ENCODE data around the gene REXO5.
"Not testable (repeated sequence)": the region's sequence is repeated elsewhere in the genome, so short reads cannot be mapped to it uniquely, and the experiment has no call there.

Gene REXO5

DNA sequence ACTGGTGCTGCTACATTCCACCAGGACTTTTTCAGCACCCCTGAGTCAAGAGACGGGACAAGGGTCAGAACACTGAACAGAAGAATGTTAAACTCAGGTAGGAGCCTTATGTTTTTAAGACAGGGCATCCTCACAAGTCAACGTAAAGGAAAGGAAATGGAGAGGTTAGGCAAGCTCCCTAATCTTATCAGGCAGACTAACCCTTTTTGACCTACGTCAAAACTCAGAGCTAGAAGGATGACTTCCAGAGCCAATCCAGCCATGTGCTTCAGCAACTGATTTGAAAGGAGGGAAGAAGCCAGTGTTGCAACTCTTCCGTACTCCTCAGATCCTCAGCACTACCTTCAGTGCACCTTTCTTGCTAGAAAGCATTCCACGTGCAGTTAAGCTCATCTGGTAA is 46.8 kb downstream of the REXO5 start:
- DNase-seq: no peak

DNA sequence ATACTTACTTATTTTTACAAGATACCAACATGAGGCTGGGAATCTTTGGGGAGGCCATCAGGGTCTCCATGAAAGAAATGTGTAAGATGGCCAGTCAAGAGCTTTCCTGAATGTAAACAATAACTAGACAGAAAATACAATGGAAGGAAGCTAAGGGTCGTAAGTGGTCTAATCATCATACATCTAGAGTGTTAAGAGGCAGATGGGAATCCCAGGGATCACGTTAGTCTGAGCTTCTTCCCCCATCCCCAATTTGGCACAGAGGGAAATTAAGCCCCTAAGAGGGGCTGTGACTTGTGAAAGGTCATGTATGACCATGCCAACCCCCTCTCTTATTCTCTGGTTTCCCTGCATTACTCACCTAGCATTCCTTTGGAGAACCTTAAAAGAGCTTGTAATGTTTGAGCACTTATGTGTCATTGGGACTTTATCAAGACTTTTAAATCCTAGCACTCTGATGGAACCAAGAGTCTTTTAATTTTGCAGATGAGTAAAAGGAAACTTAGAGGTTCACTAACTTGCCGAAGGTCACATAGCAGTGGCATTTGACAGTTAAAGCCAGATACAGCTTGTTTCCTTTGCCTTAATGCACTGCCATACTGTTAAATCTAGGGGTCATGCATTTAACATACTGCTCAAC is 47.8 kb downstream of the REXO5 start:
- DNase-seq: no peak

DNA sequence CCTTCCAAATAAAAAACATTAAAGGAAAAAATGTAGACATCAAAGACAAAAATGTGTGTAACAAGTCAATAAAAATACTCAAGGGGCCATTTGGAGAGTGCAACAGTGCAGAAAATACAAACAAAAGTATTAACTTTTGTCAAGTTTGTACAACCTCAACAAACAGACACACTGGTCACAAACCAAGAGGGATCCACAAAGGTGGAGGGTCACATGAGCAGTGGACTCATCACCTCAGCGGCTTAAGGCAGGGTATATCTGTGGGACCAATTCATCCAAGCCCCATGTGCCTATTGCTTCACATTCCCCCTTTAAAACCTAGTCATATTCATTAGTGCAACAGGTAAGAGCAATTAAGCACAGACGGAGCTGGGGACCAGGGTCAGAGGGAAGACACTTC is 48.6 kb downstream of the REXO5 start:
- no peak for DNase-seq

DNA sequence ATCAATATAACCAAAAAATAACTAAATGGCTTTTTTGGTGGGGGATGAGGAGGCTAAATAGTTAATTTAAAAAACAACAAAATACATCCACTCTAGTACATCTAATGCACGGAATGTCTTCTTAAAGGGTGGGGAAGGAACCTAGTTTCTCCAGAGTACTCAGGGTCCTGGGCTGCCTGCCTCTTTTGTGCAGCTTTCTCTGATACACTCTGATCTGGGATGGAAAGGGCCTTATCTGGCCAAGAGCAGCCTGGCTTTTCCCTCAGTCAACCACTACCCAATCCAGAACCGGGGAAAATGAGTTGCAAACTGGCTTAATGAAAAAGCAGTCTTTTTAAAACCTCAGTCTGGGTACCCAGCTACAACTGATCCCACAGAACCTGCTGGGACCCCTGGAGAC is 51.0 kb downstream of the REXO5 start:
- DNase-seq: no peak

DNA sequence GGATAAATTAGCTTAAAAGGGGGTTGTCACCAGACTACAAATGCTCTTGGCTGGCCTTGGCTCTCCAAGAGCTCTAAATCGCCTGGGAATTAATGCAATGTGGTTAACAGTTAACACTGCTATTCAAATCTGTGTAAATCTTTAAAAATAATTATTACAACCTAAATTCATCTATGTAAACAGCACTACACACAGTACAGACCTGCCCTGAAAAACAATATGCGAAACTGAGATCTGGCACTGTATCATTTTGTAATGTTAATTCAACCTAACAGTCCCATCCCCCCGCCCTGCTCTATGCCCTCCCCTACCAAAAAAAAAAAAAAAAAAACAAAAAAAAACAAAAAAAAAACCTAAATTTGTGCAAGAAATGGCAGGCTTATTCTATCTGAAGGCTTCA is 52.9 kb downstream of the REXO5 start:
- no peak for DNase-seq

DNA sequence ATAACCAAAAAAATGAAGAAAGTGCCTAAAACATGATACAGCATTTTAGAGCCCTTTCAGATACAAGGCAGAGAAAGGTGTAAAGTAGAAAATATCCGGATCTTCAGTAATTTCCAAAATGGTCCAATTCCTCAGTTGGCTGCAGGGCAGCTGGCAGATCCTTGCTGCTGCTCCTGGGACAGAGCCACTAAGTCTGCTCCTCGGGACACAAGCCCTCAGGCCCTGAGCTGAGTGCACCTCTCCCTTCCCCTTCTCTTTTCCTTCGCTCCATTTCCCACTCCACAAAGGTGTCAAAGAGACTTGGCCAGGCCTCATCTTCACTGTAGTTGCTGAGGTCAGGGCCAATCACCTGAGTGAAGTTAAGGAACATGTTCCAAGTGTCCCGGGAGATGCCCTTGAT is 53.4 kb downstream of the REXO5 start:
- DNase-seq: no peak

DNA sequence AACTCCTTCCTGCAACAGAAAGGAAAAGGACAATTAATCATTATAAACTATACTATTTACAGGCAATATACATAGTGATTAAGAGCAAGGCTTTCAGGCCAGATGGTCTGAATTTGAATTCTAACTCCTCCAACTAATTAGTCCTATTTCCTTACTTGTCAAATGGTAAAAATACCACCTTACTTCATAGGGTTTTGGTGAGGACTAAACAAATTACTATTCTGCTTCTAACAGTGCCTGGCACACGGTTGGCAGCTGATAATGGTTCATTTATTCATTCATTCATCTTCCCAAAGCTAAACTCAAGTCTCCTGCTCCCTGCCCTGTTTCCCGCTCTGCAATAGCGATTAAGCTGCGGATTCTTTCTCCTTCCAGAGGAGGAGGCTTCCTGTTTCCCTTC is 54.0 kb downstream of the REXO5 start:
- DNase-seq: no peak

DNA sequence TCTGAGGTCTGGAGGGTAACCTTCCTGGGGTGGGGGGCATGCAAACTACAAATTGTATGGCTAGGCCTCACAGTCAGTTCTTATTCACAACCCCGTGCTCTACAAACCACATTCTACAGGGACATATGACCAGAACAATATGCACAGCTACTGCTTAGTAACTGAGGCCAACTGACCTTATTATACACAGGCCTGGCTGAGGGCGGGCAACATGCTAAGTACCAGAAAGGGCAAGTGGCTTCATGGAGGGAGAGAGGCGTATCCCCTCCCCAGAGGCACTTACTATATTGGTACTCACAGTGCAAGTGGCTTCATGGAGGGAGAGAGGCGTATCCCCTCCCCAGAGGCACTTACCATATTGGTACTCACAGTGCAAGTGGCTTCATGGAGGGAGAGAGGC is 54.7 kb downstream of the REXO5 start:
- DNase-seq: not testable (repeated sequence)

DNA sequence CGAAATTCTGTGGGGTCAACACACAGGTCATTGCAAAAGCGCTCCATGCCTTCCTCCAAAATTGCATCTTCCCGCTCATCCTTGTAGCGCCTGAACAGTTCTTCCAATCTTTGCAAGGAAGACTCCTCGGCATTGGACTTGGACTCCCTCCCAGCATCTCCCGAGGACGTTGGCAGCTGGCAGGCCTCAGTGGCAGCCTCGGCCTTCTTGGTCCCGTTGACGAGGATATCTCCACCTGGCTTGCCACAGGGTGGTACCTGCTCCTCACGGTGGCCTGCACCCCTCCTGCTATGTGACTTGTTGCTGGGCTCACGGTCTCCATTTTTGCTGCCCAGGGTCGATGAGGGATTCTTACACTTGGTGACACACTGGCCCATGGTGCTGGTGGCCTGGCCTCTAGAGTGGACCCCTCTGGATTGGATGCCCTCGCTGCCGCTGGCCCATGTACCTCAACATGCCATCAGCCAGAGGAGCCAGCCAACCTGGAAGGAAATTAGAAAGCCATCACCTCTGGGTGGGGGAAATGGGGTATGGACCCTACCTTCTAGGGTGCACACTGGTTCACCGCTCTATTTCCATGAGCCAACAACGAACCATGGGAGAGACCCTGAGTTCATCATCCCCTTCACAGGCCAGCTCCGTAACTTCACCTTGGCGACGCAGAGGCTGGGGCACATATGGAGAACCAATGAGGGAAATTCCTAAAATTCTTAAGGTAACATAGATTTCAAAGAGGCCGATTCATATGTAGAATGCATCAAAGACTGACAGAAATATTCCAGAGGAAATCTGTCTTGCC is 56.0 kb downstream of the REXO5 start:
- DNase-seq: no peak

DNA sequence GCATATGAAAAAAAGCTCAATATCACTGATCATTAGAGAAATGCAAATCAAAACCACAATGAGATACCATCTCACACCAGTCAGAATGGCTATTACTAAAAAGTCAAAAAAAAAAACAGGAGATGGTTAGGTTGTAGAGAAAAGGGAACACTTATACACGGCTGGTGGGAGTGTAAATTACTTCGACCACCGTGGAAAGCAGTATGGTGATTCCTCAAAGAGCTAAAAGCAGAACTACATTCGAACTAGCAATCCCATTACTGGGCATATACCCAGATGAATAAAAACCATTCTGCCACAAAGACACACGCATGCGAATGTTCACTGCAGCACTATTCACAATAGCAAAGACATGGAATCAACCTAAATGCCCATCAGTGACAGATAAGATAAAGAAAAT is 58.0 kb downstream of the REXO5 start:
- DNase-seq: not testable (repeated sequence)

DNA sequence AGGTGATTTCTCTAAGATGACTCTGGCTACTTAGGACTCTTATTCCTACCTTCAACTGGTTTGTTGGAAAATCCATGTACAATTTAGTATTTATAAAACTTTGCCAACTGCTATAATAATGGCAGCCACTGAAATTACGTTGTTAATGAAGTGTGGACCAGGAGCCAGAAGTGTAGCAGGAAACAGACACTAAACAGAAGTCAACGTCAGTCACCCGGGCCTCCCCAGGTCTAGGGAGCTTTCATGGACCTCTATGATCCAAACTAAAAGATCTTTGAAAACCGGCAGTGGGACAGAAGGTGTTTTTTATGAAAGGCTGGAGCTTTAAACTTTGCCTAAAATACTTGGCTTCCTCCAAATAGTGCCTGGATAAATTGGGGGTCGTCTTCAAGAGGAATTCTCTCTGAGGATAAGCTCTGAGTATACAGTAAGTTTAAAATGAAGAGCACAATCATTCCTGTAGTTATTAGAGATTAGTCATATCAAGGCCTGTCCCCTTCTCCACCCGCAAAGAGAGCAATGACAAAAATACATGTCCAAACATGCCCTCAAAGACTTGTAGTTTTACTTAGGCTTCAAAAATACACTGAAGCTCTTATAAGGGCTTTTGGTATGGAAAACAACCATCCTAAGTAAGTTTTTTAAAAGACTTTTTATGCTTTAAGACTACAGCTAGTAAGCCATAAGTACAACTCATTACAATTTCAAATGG is 59.2 kb downstream of the REXO5 start:
- no peak for DNase-seq

DNA sequence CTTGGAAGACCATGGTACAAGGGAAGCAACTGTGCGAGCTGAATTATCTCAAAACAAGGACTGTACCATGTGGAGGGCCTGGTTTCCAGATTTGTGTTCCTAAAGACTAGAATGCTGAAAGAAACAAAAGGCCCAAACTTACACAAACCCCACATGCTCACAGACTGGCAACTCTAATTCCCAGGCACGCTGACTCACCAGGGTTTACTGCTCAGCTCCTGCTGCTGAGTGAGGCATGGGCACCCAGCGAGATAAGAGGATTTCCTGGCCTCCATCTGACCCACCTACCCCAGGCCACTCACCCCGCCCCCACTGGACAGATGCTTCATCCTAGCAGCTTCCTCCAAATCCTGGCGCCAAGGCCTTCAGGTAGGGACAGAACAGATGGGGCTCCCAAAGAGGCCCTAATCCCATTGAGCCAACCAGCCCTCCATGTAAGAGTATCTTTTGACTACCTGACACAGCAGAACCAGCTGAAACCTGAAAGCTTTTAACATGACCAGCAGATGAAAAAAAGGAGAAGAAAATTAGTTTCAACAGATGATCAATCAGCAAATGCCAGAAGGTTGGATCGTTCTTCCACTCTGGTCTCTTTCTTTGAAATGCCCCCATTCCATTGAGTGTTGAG is 59.9 kb downstream of the REXO5 start:
- DNase-seq: no peak

DNA sequence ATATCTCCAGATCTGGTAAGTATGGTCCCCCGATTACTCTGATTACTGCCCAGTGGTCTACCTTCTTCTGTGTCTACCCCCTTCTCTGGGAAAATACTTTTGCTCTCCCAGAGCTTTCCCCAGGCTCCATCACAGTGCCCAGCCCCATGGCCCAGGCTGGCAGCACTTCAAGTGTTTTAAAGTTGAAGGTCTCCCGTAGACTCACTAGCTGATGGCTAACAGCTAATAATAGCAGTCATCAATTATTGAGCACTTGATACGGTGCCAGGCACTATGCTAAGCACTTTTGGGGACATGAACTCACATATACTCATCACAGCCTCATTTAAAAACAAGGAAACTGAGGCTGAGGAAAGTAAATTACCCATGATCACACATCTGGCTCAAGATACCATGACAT is 60.5 kb downstream of the REXO5 start:
- no peak for DNase-seq

DNA sequence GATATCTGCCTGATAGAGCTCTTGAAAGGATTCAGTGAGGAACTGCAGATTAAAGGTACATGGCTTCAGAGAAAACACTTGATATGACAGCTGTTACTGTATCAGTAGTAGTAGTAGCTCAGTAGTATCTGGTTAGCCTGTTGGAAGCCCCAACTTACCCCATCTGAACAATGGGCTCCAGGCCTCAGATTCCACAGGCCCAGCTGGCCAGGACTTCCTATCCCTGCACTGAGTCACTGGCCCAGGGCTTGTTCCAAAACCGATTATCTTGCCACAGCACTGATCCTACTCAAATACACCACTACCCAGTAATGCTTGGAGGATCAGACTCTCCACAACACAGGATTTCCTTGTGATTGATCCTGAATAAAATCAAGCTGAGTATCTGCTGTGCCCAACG is 61.3 kb downstream of the REXO5 start:
- no peak for DNase-seq

DNA sequence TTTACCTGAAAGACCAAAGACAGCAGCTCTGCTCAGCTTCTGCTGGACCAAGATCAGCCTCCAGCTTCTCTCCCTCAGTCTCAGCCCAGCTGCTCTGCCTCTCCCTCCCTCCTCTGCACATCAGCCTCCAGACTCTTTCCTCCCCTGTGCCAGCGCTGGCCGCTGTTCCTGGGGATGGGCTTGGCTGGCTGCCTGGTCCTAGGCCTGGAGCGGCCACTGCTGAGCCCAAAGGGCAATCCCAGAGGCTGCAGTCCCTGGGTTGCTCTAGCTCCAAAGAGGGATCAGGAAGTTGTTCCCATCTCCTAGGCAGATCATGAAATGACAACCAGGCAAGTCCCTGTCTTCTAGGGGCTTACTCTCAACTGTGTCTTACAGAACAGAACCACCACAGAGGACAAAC is 62.6 kb downstream of the REXO5 start:
- no peak for DNase-seq

DNA sequence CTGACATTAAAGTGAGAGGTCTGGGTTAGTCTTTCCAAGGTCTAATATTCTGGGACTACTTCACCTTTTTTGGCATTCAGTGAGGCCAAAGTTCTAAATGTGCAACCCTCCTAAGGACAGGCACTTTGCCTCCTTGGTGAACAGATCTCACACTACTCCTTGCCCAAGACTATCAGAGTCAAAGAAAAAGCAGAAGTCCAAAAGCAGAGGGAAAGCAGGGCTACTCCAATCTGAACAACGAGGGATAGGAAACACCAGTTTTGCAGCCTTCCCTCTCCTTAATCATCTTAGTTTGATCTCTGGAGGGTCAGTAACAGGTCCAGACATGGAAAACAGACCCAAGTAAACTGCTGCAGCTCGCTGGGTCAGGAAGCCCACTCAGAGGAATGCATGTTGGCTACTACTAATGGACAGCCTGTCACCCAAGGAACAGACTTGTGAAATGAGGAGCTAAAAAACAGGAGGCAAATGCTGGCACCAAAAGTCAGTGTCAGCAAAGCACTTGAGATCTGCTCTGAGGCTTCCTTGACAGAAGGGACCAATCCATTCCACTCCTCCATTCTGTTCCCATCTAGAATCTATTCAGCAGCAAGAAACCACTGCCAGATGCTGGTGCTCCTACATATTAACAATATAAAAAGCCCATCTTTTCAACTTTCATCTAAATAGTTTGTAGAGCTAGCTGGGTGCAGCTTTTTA is 63.9 kb downstream of the REXO5 start:
- no peak for DNase-seq

DNA sequence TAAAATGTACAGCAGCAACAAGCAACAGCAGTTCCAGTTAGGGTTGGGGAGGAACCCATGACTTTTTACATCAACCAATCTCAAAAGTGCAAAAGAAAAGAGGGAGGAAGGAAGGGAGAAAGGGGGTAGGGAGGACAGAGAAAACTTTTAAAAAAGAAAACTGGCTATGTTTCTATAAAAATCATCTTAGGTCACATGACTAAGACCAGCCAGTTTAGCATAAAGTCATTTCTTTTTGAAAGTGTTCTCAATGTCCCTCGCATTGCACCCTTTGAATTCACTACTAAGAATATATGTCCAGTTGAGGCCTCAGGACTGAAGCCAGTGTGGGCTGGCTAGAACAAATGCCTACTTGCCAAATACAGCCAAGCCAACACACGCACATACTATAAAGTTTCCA is 64.9 kb downstream of the REXO5 start:
- DNase-seq: no peak

DNA sequence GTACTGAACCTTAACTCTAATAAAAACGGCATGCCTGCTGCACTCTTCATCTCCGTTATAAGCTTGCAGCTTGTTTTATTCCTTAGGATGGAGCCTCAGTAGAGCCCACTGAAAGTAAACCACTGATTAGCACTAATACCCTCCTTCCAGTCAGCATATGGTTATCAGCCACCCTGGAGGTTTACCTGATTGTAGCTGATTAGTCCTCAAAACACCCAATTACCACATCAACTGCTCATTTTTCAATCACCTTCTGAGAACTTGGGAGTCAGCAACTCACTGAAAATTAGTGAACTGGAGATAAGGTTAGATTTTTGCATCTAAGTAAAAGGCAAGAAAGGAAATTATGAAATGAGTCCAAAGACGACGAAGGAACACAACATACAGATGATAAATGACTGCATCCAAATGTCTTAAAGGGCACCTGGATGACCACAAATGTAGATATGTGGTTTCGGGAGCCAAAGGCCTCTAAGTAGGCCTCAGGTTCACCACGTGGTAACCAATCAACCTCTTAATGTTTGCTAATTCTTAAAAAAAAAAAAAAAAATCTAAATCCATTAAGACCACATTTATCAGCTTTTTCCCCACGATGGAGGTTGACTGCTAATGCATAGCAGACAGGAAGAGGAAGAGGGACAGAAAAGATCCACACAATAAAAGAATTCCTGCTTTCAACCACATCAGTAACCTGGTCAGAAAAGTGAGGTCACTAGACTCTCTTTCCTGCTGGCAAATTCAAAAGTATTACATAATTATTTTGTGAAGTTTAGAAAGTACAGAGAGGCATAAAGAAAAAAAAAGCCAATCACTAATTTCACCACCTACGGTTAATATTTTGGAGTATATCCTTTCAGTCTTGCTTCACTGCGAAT is 65.9 kb downstream of the REXO5 start:
- DNase-seq: no peak

DNA sequence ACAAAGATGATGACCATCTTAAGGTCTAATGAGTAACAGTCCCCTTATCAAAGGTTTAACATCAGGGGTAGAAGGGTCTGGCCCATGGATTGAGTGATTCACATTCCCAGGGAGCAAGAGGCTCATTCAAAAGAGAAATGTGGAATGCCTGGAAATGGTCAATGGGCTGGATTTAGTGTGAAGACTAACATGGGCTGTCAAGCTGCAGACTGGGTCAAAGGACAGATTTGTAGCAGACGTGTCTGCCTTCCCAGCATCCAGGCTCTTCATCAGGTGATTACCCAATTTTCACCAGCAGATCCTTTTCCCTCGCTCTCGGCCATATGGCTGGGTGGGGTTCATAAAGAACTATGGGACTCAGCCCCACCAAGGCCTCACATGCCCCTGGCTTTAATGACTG is 67.0 kb downstream of the REXO5 start:
- DNase-seq: no peak

DNA sequence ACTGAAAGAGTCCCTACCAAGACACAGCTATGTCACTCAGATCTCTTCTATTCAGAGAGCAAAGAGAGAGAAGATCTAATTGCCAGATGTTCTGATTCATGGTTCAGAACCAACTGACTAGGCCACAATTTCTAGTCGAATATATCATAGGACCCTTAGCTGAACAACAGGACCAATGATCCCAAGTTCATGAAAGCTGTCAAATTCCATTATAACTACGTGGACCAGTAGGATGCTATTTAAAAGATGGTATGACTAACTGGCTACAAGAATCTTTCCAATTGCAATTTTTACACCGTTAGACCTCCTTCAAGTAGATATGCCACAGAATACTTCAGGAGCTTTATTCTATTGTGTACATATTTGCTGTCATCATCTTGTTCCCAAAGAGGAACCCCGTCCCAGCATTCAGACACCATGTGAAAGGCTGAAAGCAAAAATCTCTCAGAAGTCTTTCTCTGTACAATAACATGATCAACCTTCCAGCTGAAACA is 67.8 kb downstream of the REXO5 start:
- DNase-seq: no peak

DNA sequence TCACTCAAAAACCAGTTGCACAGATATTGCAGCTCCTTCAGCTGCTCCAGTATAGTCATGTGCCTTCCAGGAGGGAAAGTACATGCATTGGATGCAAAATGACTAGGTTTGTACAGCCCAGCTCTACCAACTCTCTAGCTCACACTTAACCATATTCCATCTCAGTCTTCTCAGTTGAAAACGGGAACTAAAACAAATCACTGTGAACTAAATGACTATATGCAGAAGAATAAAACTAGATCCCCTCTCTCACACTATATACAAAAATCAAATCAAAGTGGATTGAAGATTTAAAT is 69.0 kb downstream of the REXO5 start:
- DNase-seq: no peak

DNA sequence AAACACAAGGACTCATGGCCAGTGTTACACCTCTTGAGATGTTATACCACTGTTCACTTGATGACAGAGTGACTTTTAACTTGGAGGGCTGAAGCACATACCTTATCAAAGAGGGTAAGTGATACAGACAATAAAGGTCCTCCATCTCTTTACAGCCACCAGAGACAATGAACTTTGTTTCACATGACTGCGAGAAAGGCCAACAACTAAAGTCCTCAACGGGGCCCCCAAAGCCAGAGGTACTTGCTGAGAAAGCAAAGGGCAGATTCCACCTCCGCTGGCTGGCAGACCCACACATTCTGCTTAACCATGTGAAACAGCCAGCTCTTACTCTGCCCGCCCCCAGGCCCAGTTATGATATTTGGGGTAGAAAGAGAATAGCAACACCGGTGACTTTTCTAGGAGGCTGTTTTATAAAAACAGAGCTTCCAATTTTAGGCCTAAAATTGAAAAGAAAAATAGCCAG is 72.4 kb downstream of the REXO5 start:
- no peak for DNase-seq
